RWPE1 (cell line): ENCODE measurements around the gene PRR5.

ENCODE experiments used
- CTCF ChIA-PET: fragments of 350-600 bp; sonication (Branson Sonifier 250); formaldehyde crosslinking; extraction: SDS; loops from one replicate; lab custom pipeline; 2021; lab: Yijun Ruan, JAX
- POLR2A ChIA-PET: fragments of 400-600 bp; formaldehyde crosslinking; extraction: SDS; loops from one replicate; lab custom pipeline; 2020; ENCODE audit warnings: antibody characterized with exemption; ENCODE audit not compliant: low non-redundant PET; lab: Yijun Ruan, JAX
- DNase-seq: peaks from one replicate; pipeline ENCODE4 v3.0.0; 2012; ENCODE audit warnings: low spot score
- H3K27ac ChIP-seq: fragments of 450-650 bp; 2 replicates; pipeline ENCODE4 v1.5.1; 2017
- CTCF ChIP-seq: fragments of 450-650 bp; conservative IDR thresholded peaks from 2 replicates; pipeline ENCODE4 v1.5.1; 2017; ENCODE audit warnings: low read depth, mild to moderate bottlenecking

PRR5 gene

GRCh38 chr22:44704159-44705021, 2.4 kb downstream of the PRR5 start:
- H3K27ac ChIP-seq, result no peak overlapping the region
- CTCF ChIA-PET, result no interaction called here
- TF ChIP-seq CTCF, result no peak
- DNase-seq, result no peak
- POLR2A ChIA-PET, result no interaction called here

- DNase-seq, result no peak
- H3K27ac ChIP-seq, result no peak overlapping the region
- TF ChIP-seq CTCF, result no peak
- ChIA-PET CTCF (no interaction called here), POLR2A (no interaction called here)
These were observed 3.0 kb downstream of the PRR5 start for GRCh38 chr22:44705022-44705297.

- no peak for DNase-seq
- ChIA-PET POLR2A (no interaction called here), CTCF (interaction anchor here (0.6 kb wide), 1 partner anchor 63 kb away, joined by 7 read pairs; no protein-coding TSS in a partner anchor)
- TF ChIP-seq CTCF, result no peak
- no peak overlapping the region for H3K27ac ChIP-seq
These were observed 4.5 kb downstream of the PRR5 start for GRCh38 chr22:44706488-44706887.

DNA sequence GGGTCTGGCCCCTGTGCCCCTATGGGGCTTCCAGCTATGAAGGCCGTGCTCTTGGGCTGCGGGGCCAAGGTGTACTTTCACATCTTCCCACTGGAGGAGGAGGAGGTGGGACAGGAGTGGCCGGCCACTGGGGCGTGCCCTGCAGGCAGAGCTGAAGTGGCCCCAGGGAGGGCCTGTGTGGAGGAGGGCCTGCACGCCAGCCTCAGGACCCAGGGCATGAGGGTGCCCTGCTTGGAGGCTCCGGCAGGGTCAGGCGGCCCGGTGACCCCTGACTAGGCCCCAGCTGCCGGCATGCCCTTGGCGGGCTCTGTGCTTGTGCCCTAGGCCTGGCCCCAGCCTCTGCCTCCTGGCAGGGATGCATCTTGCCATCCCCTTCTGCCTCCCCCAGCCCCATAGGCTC, 5.2 kb downstream of the PRR5 start:
- no peak for DNase-seq
- TF ChIP-seq CTCF, result no peak
- H3K27ac ChIP-seq, result no peak overlapping the region
- CTCF ChIA-PET, result no interaction called here
- POLR2A ChIA-PET, result no interaction called here

DNA sequence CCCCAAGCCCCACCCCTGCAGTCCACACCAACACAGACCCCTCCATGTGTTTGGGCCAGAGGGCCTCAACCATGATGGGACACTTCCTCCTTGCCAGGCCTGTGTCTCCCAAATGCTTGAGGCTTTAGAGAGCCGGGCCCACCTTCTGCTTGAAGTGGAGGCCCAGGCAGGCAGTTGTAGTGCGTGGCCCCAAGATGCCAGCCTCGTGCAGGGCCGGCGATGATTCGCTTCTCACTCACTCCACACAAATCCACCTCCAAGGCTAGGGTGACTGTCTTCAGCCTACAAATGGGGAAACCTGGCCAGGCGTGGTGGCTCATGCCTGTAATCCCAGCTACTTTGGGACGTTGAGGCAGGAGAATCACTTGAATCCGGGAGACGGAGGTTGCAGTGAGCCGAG, 5.7 kb downstream of the PRR5 start:
- TF ChIP-seq CTCF, result no peak
- POLR2A ChIA-PET, result no interaction called here
- no peak overlapping the region for H3K27ac ChIP-seq
- peak; percentile 15 for DNase-seq
- CTCF ChIA-PET, result interaction anchor here (1.2 kb wide), 1 partner anchor 23 kb away, joined by 6 read pairs; no protein-coding TSS in a partner anchor

DNA sequence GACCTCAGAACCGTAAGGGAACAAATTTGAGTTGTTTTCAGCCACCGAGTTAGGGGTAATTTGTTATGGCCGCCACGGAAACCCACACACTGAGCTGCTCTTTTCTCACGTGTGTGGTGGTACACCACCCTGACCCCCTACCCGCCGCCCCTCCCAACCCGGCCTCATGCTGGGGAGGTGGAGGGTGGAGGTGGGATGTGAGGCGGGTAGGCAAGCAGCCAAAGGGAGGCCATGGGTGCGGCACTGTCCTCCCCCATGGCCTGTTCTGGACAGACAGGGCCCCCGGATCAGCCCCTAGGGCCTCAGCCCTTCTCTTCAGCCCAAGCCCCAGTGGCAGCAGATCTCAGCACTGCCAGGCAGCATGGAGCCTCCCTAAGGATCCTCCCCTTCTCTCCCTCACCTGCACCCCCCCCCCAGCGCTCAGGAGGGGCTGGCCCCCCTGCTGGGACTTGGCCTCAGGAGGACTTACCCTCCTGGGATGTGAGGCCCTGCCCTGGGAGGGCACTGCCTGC, 7.9 kb downstream of the PRR5 start:
- ChIA-PET POLR2A (no interaction called here), CTCF (no interaction called here)
- DNase-seq, result no peak
- H3K27ac ChIP-seq, result no peak overlapping the region
- TF ChIP-seq CTCF, result no peak
